ENCODE data around the gene SIRT7.
"Not testable (repeated sequence)": the region's sequence is repeated elsewhere in the genome, so short reads cannot be mapped to it uniquely, and the experiment has no call there.

SIRT7 gene

GRCh38 chr17:81921996-81922565, 4.1 kb upstream of the SIRT7 start:
- Histone ChIP-seq H3K4me1 (ENCODE audit: insufficient read depth, low read length) (peaks cover 28% of the 10 kb centered on the region), H3K4me3 (ENCODE audit: low read length) (no peak overlapping the region), H3K9me3 (ENCODE audit: insufficient read depth, low read depth, low read length) (no peaks in the 10 kb centered on the region), H3K27ac (ENCODE audit: low read depth, low read length) (no peak overlapping the region), H3K36me3 (ENCODE audit: insufficient read depth, low read length) (peaks cover 38% of the 10 kb centered on the region), H3K27me3 (ENCODE audit: insufficient read depth, low read length) (no peaks in the 10 kb centered on the region), H3K9ac (ENCODE audit: low read depth, low read length) (no peak overlapping the region)
- WGBS, result 96% methylated on average over 23 of the region's 23 CpGs

- Histone ChIP-seq H3K4me3 (ENCODE audit: low read length) (no peak overlapping the region), H3K27me3 (ENCODE audit: insufficient read depth, low read length) (no peaks in the 10 kb centered on the region), H3K36me3 (ENCODE audit: insufficient read depth, low read length) (peaks cover 38% of the 10 kb centered on the region), H3K4me1 (ENCODE audit: insufficient read depth, low read length) (peaks cover 33% of the 10 kb centered on the region), H3K27ac (ENCODE audit: low read depth, low read length) (no peak overlapping the region), H3K9me3 (ENCODE audit: insufficient read depth, low read depth, low read length) (no peaks in the 10 kb centered on the region), H3K9ac (ENCODE audit: low read depth, low read length) (no peak overlapping the region)
- 100% methylated on average over 1 of the region's 3 CpGs for WGBS
These were observed 3.5 kb upstream of the SIRT7 start for GRCh38 chr17:81921537-81921862.

GRCh38 chr17:81920612-81921536, 2.9 kb upstream of the SIRT7 start:
- Histone ChIP-seq H3K27me3 (ENCODE audit: insufficient read depth, low read length) (no peaks in the 10 kb centered on the region), H3K4me1 (ENCODE audit: insufficient read depth, low read length) (peaks cover 29% of the 10 kb centered on the region), H3K36me3 (ENCODE audit: insufficient read depth, low read length) (peaks cover 40% of the 10 kb centered on the region), H3K4me3 (ENCODE audit: low read length) (no peak overlapping the region), H3K9ac (ENCODE audit: low read depth, low read length) (no peak overlapping the region), H3K9me3 (ENCODE audit: insufficient read depth, low read depth, low read length) (no peaks in the 10 kb centered on the region), H3K27ac (ENCODE audit: low read depth, low read length) (no peak overlapping the region)
- 95% methylated on average over 33 of the region's 33 CpGs for WGBS

GRCh38 chr17:81918832-81919545, 1.0 kb upstream of the SIRT7 start:
- Histone ChIP-seq H3K27me3 (ENCODE audit: insufficient read depth, low read length) (no peaks in the 10 kb centered on the region), H3K9me3 (ENCODE audit: insufficient read depth, low read depth, low read length) (no peaks in the 10 kb centered on the region), H3K27ac (ENCODE audit: low read depth, low read length) (no peak overlapping the region), H3K4me3 (ENCODE audit: low read length) (no peak overlapping the region), H3K9ac (ENCODE audit: low read depth, low read length) (no peak overlapping the region), H3K36me3 (ENCODE audit: insufficient read depth, low read length) (peaks cover 59% of the 10 kb centered on the region), H3K4me1 (ENCODE audit: insufficient read depth, low read length) (peaks cover 15% of the 10 kb centered on the region)
- WGBS, result 90% methylated on average over 15 of the region's 15 CpGs

- not testable (repeated sequence) for H3K27me3 ChIP-seq (ENCODE audit: insufficient read depth, low read length); H3K9ac ChIP-seq (ENCODE audit: low read depth, low read length); H3K9me3 ChIP-seq (ENCODE audit: insufficient read depth, low read depth, low read length); H3K4me1 ChIP-seq (ENCODE audit: insufficient read depth, low read length); H3K27ac ChIP-seq (ENCODE audit: low read depth, low read length)
- H3K4me3 ChIP-seq (ENCODE audit: low read length), result peak overlapping the region; percentile 87
- peaks cover 66% of the 10 kb centered on the region for H3K36me3 ChIP-seq (ENCODE audit: insufficient read depth, low read length)
- WGBS, result 42% methylated on average over 9 of the region's 9 CpGs
These were observed 325 bp upstream of the SIRT7 start for GRCh38 chr17:81918333-81918669.

GRCh38 chr17:81916234-81917001, 1.6 kb downstream of the SIRT7 start:
- H3K27me3 ChIP-seq (ENCODE audit: insufficient read depth, low read length), result no peaks in the 10 kb centered on the region
- peak overlapping the region; percentile 87 for H3K4me3 ChIP-seq (ENCODE audit: low read length)
- no peaks in the 10 kb centered on the region for H3K9me3 ChIP-seq (ENCODE audit: insufficient read depth, low read depth, low read length)
- 0 out of 2 replicates have a peak overlapping the region, but pooled peaks have one; percentile 81 for H3K9ac ChIP-seq (ENCODE audit: low read depth, low read length)
- WGBS, result 84% methylated on average over 21 of the region's 21 CpGs
- peaks cover 6% of the 10 kb centered on the region; the same call in 1 of the 2 replicates for H3K4me1 ChIP-seq (ENCODE audit: insufficient read depth, low read length)
- peaks cover 59% of the 10 kb centered on the region for H3K36me3 ChIP-seq (ENCODE audit: insufficient read depth, low read length)
- H3K27ac ChIP-seq (ENCODE audit: low read depth, low read length), result no peak overlapping the region

GRCh38 chr17:81915331-81915730, 2.6 kb downstream of the SIRT7 start:
- WGBS, result 95% methylated on average over 12 of the region's 12 CpGs
- Histone ChIP-seq H3K9ac (ENCODE audit: low read depth, low read length) (no peak overlapping the region), H3K27me3 (ENCODE audit: insufficient read depth, low read length) (peaks cover 3% of the 10 kb centered on the region), H3K27ac (ENCODE audit: low read depth, low read length) (no peak overlapping the region), H3K9me3 (ENCODE audit: insufficient read depth, low read depth, low read length) (no peaks in the 10 kb centered on the region), H3K4me1 (ENCODE audit: insufficient read depth, low read length) (peaks cover 6% of the 10 kb centered on the region; the same call in 1 of the 2 replicates), H3K36me3 (ENCODE audit: insufficient read depth, low read length) (peaks cover 49% of the 10 kb centered on the region), H3K4me3 (ENCODE audit: low read length) (no peak overlapping the region)

GRCh38 chr17:81914103-81914850, 3.7 kb downstream of the SIRT7 start:
- no peak overlapping the region for H3K4me3 ChIP-seq (ENCODE audit: low read length)
- WGBS, result 96% methylated on average over 36 of the region's 36 CpGs
- no peak overlapping the region for H3K27ac ChIP-seq (ENCODE audit: low read depth, low read length)
- peaks cover 38% of the 10 kb centered on the region for H3K36me3 ChIP-seq (ENCODE audit: insufficient read depth, low read length)
- H3K9ac ChIP-seq (ENCODE audit: low read depth, low read length), result no peak overlapping the region
- peaks cover 6% of the 10 kb centered on the region; the same call in 1 of the 2 replicates for H3K4me1 ChIP-seq (ENCODE audit: insufficient read depth, low read length)
- H3K9me3 ChIP-seq (ENCODE audit: insufficient read depth, low read depth, low read length), result no peaks in the 10 kb centered on the region
- peaks cover 10% of the 10 kb centered on the region for H3K27me3 ChIP-seq (ENCODE audit: insufficient read depth, low read length)

GRCh38 chr17:81913394-81914102, 4.4 kb downstream of the SIRT7 start:
- no peaks in the 10 kb centered on the region for H3K9me3 ChIP-seq (ENCODE audit: insufficient read depth, low read depth, low read length)
- peaks cover 36% of the 10 kb centered on the region for H3K36me3 ChIP-seq (ENCODE audit: insufficient read depth, low read length)
- H3K27me3 ChIP-seq (ENCODE audit: insufficient read depth, low read length), result peaks cover 10% of the 10 kb centered on the region
- H3K4me3 ChIP-seq (ENCODE audit: low read length), result no peak overlapping the region
- no peak overlapping the region for H3K9ac ChIP-seq (ENCODE audit: low read depth, low read length)
- 95% methylated on average over 31 of the region's 31 CpGs for WGBS
- H3K27ac ChIP-seq (ENCODE audit: low read depth, low read length), result no peak overlapping the region
- peaks cover 6% of the 10 kb centered on the region; the same call in 1 of the 2 replicates for H3K4me1 ChIP-seq (ENCODE audit: insufficient read depth, low read length)
